A549 (cell line): ENCODE data around the gene BCL2. TPM values are rescaled to one million over a fixed set of nuclear protein-coding genes. Genes with fewer than 3 reads are reported as not detected.
A peak's percentile ranks its signal among the peaks of the same experiment; 100 is the strongest.

Experiments
- ATAC-seq, 2 experiments: fragments of 200-7000 bp in 1 of 2; fragments of >200 bp in 1 of 2; cut with Nextera tagmentation in 1 of 2; cut with Tn5 transposase in 1 of 2; 3 replicates each; pipeline versions ENCODE4 v1.8.0 to v1.9.1; 2018 to 2020; ENCODE audit warnings: mild to moderate bottlenecking in 1 of 2, moderate library complexity in 1 of 2
- CTCF ChIA-PET: fragments of 300-600 bp; sonication (Branson Sonifier 250); formaldehyde crosslinking; extraction: SDS; loops from one replicate; lab custom pipeline; 2021; ENCODE audit warnings: antibody characterized with exemption, inconsistent platforms; lab: Yijun Ruan, JAX
- POLR2A ChIA-PET: fragments of 350-600 bp; formaldehyde crosslinking; extraction: SDS; loops from one replicate; lab custom pipeline; 2021; ENCODE audit warnings: antibody characterized with exemption, inconsistent platforms; lab: Yijun Ruan, JAX
- DNase-seq, 2 experiments: peaks; one replicate each; pipeline versions ENCODE4 v3.0.0 to v3.0.0-alpha.2; 2011 to 2016; ENCODE audit warnings: low read depth in 1 of 2, low spot score in 1 of 2
- FAIRE-seq: peaks from 2 replicates; lab custom pipeline; 2011; peaks lifted over from hg19 to GRCh38; lab: Jason Lieb, UNC
- H3K27ac ChIP-seq, 2 experiments: fragments of >200 bp; sonication (Bioruptor Twin); formaldehyde crosslinking; 3 replicates each; pipeline ENCODE4 v1.5.1; 2016 to 2017
- H3K4me1 ChIP-seq: fragments of >200 bp; sonication (Bioruptor Twin); formaldehyde crosslinking; 3 replicates; pipeline ENCODE4 v1.6.1; 2016
- H3K4me2 ChIP-seq: fragments of >200 bp; sonication (Bioruptor Twin); formaldehyde crosslinking; 3 replicates; pipeline ENCODE4 v1.6.1; 2016
- H3K4me3 ChIP-seq: fragments of >200 bp; sonication (Bioruptor Twin); formaldehyde crosslinking; 3 replicates; pipeline ENCODE4 v1.5.1; 2016
- H3K9me3 ChIP-seq: fragments of >200 bp; sonication (Bioruptor Twin); formaldehyde crosslinking; 3 replicates; pipeline ENCODE4 v1.6.1; 2016
- ATOH8 ChIP-seq: fragments of 250-450 bp; sonication (Bioruptor Pico); IDR thresholded peaks from 2 replicates; pipeline ENCODE4 v1.5.0; 2020; ENCODE audit warnings: low read depth, mild to moderate bottlenecking, moderate library complexity
- BCL3 ChIP-seq: fragments of >200 bp; sonication (Bioruptor Twin); formaldehyde crosslinking; IDR thresholded peaks from 3 replicates; pipeline ENCODE4 v1.6.1; 2016
- BHLHE40 ChIP-seq: IDR thresholded peaks from 2 replicates; pipeline ENCODE4 v1.6.1; 2012; ENCODE audit warnings: low read depth, low read length, inconsistent platforms
- CBX8 ChIP-seq: fragments of 200-600 bp; sonication (generic); IDR thresholded peaks from 2 replicates; pipeline ENCODE4 v1.6.1; 2016
- CEBPB ChIP-seq, 2 experiments: fragments of >200 bp in 1 of 2; sonication (Bioruptor Twin) in 1 of 2; formaldehyde crosslinking in 1 of 2; IDR thresholded peaks; 2 replicates each; pipeline ENCODE4 v1.6.1; 2012 to 2016
- CHD2 ChIP-seq: fragments of 150-350 bp; IDR thresholded peaks from 2 replicates; pipeline ENCODE4 v1.6.1; 2014; ENCODE audit warnings: low read length; ENCODE audit not compliant: partially characterized antibody
- E2F6 ChIP-seq: IDR thresholded peaks from 2 replicates; pipeline ENCODE4 v1.6.1; 2012; ENCODE audit warnings: low read depth, borderline replicate concordance
- ESRRA ChIP-seq: fragments of 150-350 bp; IDR thresholded peaks from 2 replicates; pipeline ENCODE4 v1.6.1; 2014; ENCODE audit warnings: mild to moderate bottlenecking, low read length, borderline replicate concordance
- FOSL2 ChIP-seq, 2 experiments: fragments of 450-650 bp in 1 of 2; fragments of >200 bp in 1 of 2; sonication (Bioruptor Twin) in 1 of 2; formaldehyde crosslinking; IDR thresholded peaks; 2 replicates each; pipeline versions ENCODE4 v1.5.0 to v1.6.1; 2016 to 2020; ENCODE audit warnings: mild to moderate bottlenecking in 1 of 2, moderate library complexity in 1 of 2
- HDAC2 ChIP-seq: fragments of 200-600 bp; sonication (generic); IDR thresholded peaks from 2 replicates; pipeline ENCODE4 v1.6.1; 2016
- JUN ChIP-seq, 2 experiments: fragments of >200 bp; sonication (Bioruptor Twin); formaldehyde crosslinking; IDR thresholded peaks; 2 replicates in 1 of 2; 3 replicates in 1 of 2; pipeline ENCODE4 v1.6.1; 2016 to 2017
- JUNB ChIP-seq: fragments of >200 bp; sonication (Bioruptor Twin); formaldehyde crosslinking; IDR thresholded peaks from 2 replicates; pipeline ENCODE4 v1.6.1; 2016
- MYC ChIP-seq: IDR thresholded peaks from 2 replicates; pipeline ENCODE4 v1.6.1; 2012; ENCODE audit warnings: mild to moderate bottlenecking, inconsistent platforms, low read length, improper control_type of control experiment, borderline replicate concordance
- NFE2L2 ChIP-seq: fragments of 150-350 bp; conservative IDR thresholded peaks from 2 replicates; pipeline ENCODE4 v1.6.1; 2014; ENCODE audit warnings: low read length
- NPAS2 ChIP-seq: fragments of 250-450 bp; sonication (Bioruptor Pico); IDR thresholded peaks from 2 replicates; pipeline ENCODE4 v1.8.0; 2022; ENCODE audit warnings: mild to moderate bottlenecking, moderate library complexity, borderline replicate concordance
- NR3C1 ChIP-seq: fragments of >200 bp; sonication (Bioruptor Twin); formaldehyde crosslinking; IDR thresholded peaks from 3 replicates; pipeline ENCODE4 v1.6.1; 2017
- POLR2A ChIP-seq: IDR thresholded peaks from 2 replicates; pipeline ENCODE4 v1.6.1; 2012; ENCODE audit warnings: mild to moderate bottlenecking, low read length
- POLR2AphosphoS2 ChIP-seq: conservative IDR thresholded peaks from 2 replicates; pipeline ENCODE4 v1.6.1; 2012; ENCODE audit warnings: low read length, improper control_type of control experiment, inconsistent platforms
- RAD21 ChIP-seq, 2 experiments: fragments of >200 bp in 1 of 2; sonication (Bioruptor Twin) in 1 of 2; formaldehyde crosslinking in 1 of 2; IDR thresholded peaks in 1 of 2; conservative IDR thresholded peaks in 1 of 2; 2 replicates in 1 of 2; 3 replicates in 1 of 2; pipeline ENCODE4 v1.6.1; 2012 to 2018; ENCODE audit warnings: inconsistent platforms in 1 of 2
- RARB ChIP-seq: fragments of 250-450 bp; sonication (Bioruptor Pico); IDR thresholded peaks from 2 replicates; pipeline ENCODE4 v1.8.0; 2021; ENCODE audit warnings: mild to moderate bottlenecking, moderate library complexity
- RCOR1 ChIP-seq: fragments of 150-350 bp; IDR thresholded peaks from 2 replicates; pipeline ENCODE4 v1.6.1; 2014; ENCODE audit warnings: antibody characterized with exemption, low read length, low read depth
- REST ChIP-seq: fragments of 200-600 bp; sonication (generic); IDR thresholded peaks from 2 replicates; pipeline ENCODE4 v1.6.1; 2016; ENCODE audit warnings: antibody characterized with exemption, mild to moderate bottlenecking, moderate library complexity
- SMC3 ChIP-seq: fragments of >200 bp; sonication (Bioruptor Twin); formaldehyde crosslinking; IDR thresholded peaks from 3 replicates; pipeline ENCODE4 v1.6.1; 2018; ENCODE audit warnings: inconsistent platforms
- SREBF2 ChIP-seq: fragments of 450-650 bp; IDR thresholded peaks from 2 replicates; pipeline ENCODE4 v1.6.1; 2014; ENCODE audit warnings: mild to moderate bottlenecking, moderate library complexity
- TP53 ChIP-seq: fragments of 250-450 bp; sonication (Bioruptor Pico); IDR thresholded peaks from 2 replicates; pipeline ENCODE4 v1.5.0; 2021; ENCODE audit warnings: mild to moderate bottlenecking, moderate library complexity
- ZFP36 ChIP-seq: fragments of 450-650 bp; IDR thresholded peaks from 2 replicates; pipeline ENCODE4 v1.6.1; 2014; ENCODE audit warnings: borderline replicate concordance; ENCODE audit not compliant: partially characterized antibody
- ZSCAN20 ChIP-seq: fragments of 250-450 bp; sonication (Bioruptor Pico); IDR thresholded peaks from 2 replicates; pipeline ENCODE4 v1.8.0; 2022; ENCODE audit warnings: mild to moderate bottlenecking, moderate library complexity
- WGBS: methylation state at CpG from one replicate; pipeline ENCODE4 v1.1.6; 2017; ENCODE audit errors: missing lambda C conversion rate; 5-methylcytosine and 5-hydroxymethylcytosine counted together
- polyA minus RNA-seq: library from RNA; depleted of rRNA, polyadenylated mRNA; stranded (reverse); fragments of >200 nt; gene quantifications from 2 replicates; pipeline ENCODE4 v1.2.3, GENCODE V29; 2011; rRNA and poly(A)+ RNA removed
- polyA plus RNA-seq, 4 experiments: library from polyadenylated mRNA; depleted of rRNA in 3 of 4; stranded (reverse); fragments of >200 nt; fragmentation: RNase III in 1 of 4; extraction: RNeasy Plus Mini Kit Qiagen cat#74134 plus additional on column Dnase treatment in 1 of 4; gene quantifications; 2 replicates in 3 of 4; 3 replicates in 1 of 4; pipeline ENCODE4 v1.2.3, GENCODE V29; 2011 to 2017

Gene BCL2
- polyA plus RNA-seq (2011; rRNA removed) (0.50 and 0.53 TPM in 2 replicates), polyA plus RNA-seq (2017; fragmentation: RNase III; extraction: RNeasy Plus Mini Kit Qiagen cat#74134 plus additional on column Dnase treatment) (0.56 to 0.66 TPM (median 0.61 TPM) in 3 replicates), polyA minus RNA-seq (0.73 and 0.99 TPM in 2 replicates)
- polyA plus RNA-seq (2012; cell fraction: cytosol; rRNA removed), result 0.28 and 0.31 TPM in 2 replicates
- polyA plus RNA-seq (2012; cell fraction: nucleus; rRNA removed), result 0.19 and 0.31 TPM in 2 replicates

GRCh38 chr18:63319383-63320122 lies at the start of gene BCL2:
TSS of gene BCL2 (minus strand) at chr18:63319769.
- FAIRE-seq (no peak), ATAC-seq (peak; percentile 67 to 70)
- no peaks in the 10 kb centered on the region for H3K9me3 ChIP-seq
- H3K27ac ChIP-seq, result peak within 1 kb of the TSS; percentile 85 to 94
- TF ChIP-seq RCOR1, result no peak
- TF ChIP-seq JUNB, result no peak
- TF ChIP-seq ESRRA, result no peak
- TF ChIP-seq RARB (CRISPR knock-in tag), result no peak
- TF ChIP-seq NR3C1, result no peak
- no peak for TF ChIP-seq SMC3
- no peak for TF ChIP-seq CEBPB (IDR thresholded peaks at IDR 0.05)
- TF ChIP-seq RAD21 (conservative IDR thresholded peaks at IDR 0.05 in 1 of 2, IDR thresholded peaks at IDR 0.05 in 1 of 2), result no peak
- TF ChIP-seq TP53 (CRISPR knock-in tag), result no peak
- TF ChIP-seq HDAC2, result no peak
- TF ChIP-seq REST, result no peak
- TF ChIP-seq BCL3, result no peak
- no peak for TF ChIP-seq POLR2A
- no peak for TF ChIP-seq JUN (IDR thresholded peaks at IDR 0.05)
- TF ChIP-seq FOSL2 (IDR thresholded peaks at IDR 0.05), result no peak
- no peak for TF ChIP-seq FOSL2 (CRISPR knock-in tag; IDR thresholded peaks at IDR 0.05)
- TF ChIP-seq, all 56 proteins: peak for 0
- POLR2A ChIA-PET, result no interaction called here
- WGBS, result under 1% methylated on average over 22 of the region's 78 CpGs
- DNase-seq, result peak; percentile 6 to 18
- peak within 1 kb of the TSS; percentile 81 for H3K4me2 ChIP-seq
- H3K4me3 ChIP-seq, result peak within 1 kb of the TSS; percentile 51
- CTCF ChIA-PET, result interaction anchor here (0.6 to 1.0 kb wide), 3 partner anchors 138 to 1070 kb away, joined by 3 to 4 read pairs (median 3); no protein-coding TSS in a partner anchor
- H3K4me1 ChIP-seq, result peaks cover 15% of the 10 kb centered on the region; the same call in 1 of the 3 replicates

- Histone ChIP-seq H3K4me2 (peak overlapping the region; percentile 71), H3K4me1 (0 out of 3 replicates have a peak, but pooled peaks cover 6% of the 10 kb centered on the region), H3K27ac (no peak overlapping the region), H3K9me3 (0 out of 3 replicates have a peak, but pooled peaks cover 5% of the 10 kb centered on the region), H3K4me3 (peak overlapping the region; percentile 95; the same call in 2 of the 3 replicates)
- no peak for ATAC-seq
- ChIA-PET CTCF (no interaction called here), POLR2A (no interaction called here)
- WGBS, result 94% methylated on average over 4 of the region's 4 CpGs
- FAIRE-seq, result no peak
- no peak for DNase-seq
- no peak for TF ChIP-seq CBX8
- TF ChIP-seq ATOH8, result no peak
- TF ChIP-seq BHLHE40, result no peak
- no peak for TF ChIP-seq CHD2
- no peak for TF ChIP-seq NFE2L2
- TF ChIP-seq MYC, result no peak
- no peak for TF ChIP-seq NPAS2
- TF ChIP-seq ZFP36, result no peak
- TF ChIP-seq SREBF2, result no peak
- TF ChIP-seq REST, result no peak
- TF ChIP-seq E2F6, result no peak
- TF ChIP-seq POLR2AphosphoS2, result no peak
- no peak for TF ChIP-seq ZSCAN20 (CRISPR knock-in tag)
Measured at GRCh38 chr18:63368611-63369010, 49.0 kb upstream of the BCL2 start.
